Daoy (cell line): Measurements from ENCODE around the gene COA5. TPM values are rescaled to one million over a fixed set of nuclear protein-coding genes. Genes with fewer than 3 reads are reported as not detected.
A peak's percentile ranks its signal among the peaks of the same experiment; 100 is the strongest.
"Not testable (repeated sequence)": the region's sequence is repeated elsewhere in the genome, so short reads cannot be mapped to it uniquely, and the experiment has no call there.

Source experiments
- DNase-seq: peaks from one replicate; pipeline ENCODE4 v3.0.0-alpha.2; 2015; ENCODE audit warnings: low read depth
- total RNA-seq: library from RNA; depleted of rRNA; stranded (reverse); fragments of >200 nt; shearing (Covaris generic); gene quantifications from 2 replicates; pipeline ENCODE4 v1.2.3, GENCODE V29; 2014

COA5 gene
- total RNA-seq, 1 experiment from 2014 or later = 26.1 TPM

GRCh38 chr2:98606431-98606830, 1.9 kb downstream of the COA5 start:
- no peak for DNase-seq

- DNase-seq = no peak
These were observed 3.2 kb downstream of the COA5 start for GRCh38 chr2:98605076-98605475.

GRCh38 chr2:98604547-98604946, 3.8 kb downstream of the COA5 start:
- DNase-seq = no peak

GRCh38 chr2:98601532-98602132, 6.7 kb downstream of the COA5 start:
- peak; percentile 25 for DNase-seq

DNA sequence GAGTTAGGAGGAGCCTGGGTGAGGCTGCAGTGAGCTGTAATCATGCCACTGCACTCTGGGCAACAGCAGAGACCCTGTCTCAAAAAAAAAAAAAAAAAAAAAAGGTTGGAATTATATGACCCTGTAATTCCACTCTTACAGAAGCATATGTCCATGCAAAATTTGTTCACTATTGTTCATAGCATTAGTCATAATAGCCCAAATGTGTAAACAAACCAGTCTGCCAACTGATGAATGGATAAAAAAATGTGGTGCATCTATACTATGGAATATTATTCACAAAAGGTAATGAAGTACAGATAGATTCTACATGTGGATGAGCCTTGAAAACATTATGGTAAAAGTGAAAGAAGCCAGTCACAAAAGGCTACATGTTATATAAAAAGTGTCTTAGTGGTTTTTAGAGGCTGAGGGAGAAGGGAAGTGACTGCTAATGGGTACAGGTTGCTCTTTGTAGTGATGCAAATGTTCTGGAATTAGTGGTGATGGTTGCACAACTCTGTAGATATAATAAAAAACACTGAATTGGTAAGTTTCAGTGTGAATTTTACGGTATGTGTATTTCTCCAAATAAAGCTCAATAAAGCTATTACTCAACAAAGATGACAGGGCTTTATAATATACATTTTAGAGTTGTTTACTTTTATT, 9.4 kb downstream of the COA5 start:
- DNase-seq = no peak

DNA sequence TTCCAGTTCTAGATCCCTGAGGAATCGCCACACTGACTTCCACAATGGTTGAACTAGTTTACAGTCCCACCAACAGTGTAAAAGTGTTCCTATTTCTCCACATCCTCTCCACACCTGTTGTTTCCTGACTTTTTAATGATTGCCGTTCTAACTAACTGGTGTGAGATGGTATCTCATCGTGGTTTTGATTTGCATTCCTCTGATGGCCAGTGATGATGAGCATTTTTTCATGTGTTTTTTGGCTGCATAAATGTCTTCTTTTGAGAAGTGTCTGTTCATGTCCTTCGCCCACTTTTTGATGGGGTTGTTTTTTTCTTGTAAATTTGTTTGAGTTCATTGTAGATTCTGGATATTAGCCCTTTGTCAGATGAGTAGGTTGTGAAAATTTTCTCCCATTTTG, 13.6 kb downstream of the COA5 start:
- not testable (repeated sequence) for DNase-seq

- no peak for DNase-seq
These were observed 15.7 kb downstream of the COA5 start for GRCh38 chr2:98592565-98592964.

DNA sequence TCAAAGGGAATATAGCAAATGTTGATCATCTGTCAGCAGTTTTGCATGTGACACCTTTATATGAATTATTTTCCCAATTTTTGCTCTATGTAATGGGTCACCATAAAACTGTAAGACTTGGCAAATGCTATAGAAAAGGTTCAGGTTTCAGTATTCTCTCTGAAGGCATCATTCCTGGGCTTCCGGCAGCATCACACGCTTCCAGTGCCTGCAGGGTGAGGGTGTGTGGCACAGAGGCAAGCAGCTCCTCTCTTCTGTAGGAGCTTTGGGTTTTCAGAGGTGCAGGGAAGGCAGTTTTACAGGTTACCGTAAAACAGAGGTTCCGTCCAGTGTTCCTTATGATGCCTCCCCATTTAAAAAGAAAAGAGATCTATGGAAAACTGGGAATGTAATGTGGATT, 18.8 kb downstream of the COA5 start:
- no peak for DNase-seq

- DNase-seq = no peak
These were observed 19.4 kb downstream of the COA5 start for GRCh38 chr2:98588880-98589431.

DNA sequence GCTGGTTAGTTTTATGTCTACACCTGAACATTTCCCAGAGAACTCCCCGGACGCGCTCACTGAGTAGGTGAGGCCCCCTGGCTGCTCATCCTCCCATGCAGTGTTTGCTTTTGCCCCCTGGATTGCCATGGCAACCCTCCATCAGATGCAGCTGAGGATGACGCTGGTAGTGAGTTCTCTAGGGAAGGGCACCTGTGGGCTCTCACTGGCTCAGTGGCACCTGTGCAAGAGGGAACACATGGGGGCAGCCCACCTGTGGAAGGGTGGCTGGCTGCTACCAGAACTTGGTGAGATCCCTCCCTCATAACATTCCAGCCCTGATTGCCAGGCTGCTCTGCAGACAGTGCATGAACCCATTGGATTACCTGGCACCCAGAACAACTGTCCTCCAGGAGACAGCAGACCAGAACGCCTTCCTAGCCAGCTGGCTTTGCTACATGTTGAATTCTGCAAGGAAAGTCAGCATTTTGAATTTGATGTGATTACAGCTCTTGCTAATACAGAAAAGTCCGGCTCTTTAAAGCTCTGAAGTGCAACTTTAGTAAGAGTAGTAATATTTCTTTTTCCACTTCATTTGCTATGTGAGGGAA, 21.7 kb downstream of the COA5 start:
- DNase-seq = no peak

DNA sequence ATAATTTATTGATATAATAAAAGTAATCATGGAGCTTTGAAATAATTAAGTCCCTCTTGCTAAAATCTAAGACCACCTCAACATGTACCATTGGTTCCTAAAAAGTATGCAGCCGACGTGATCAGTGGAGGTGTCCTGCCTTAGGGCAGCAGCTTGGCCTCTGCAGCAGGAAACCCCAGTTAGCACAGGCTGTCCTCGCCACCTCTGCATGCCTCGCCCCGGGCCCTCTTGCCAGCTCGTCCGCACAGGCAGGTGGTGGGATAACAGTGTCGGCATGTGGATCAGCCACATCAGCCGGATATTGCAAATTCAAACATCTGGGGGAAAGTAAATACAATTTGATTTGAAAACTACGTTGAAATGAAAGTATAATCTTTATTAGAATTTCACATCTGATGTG, 22.9 kb downstream of the COA5 start:
- DNase-seq = no peak

- DNase-seq = no peak
These were observed 24.3 kb downstream of the COA5 start for GRCh38 chr2:98583816-98584618.

GRCh38 chr2:98583276-98583675, 25.0 kb downstream of the COA5 start:
- no peak for DNase-seq

DNA sequence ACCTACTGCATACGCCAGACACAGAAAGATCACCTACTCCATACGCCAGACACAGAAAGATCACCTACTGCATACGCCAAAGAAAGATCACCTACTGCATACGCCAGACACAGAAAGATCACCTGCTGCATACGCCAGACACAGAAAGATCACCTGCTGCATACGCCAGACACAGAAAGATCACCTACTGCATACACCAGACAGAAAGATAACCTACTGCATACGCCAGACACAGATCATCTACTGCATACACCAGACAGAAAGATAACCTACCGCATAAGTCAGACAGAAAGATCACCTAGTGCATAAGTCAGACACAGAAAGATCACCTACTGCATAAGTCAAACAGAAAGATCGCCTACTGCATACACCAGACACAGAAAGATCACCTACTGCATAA, 25.8 kb downstream of the COA5 start:
- no peak for DNase-seq

DNA sequence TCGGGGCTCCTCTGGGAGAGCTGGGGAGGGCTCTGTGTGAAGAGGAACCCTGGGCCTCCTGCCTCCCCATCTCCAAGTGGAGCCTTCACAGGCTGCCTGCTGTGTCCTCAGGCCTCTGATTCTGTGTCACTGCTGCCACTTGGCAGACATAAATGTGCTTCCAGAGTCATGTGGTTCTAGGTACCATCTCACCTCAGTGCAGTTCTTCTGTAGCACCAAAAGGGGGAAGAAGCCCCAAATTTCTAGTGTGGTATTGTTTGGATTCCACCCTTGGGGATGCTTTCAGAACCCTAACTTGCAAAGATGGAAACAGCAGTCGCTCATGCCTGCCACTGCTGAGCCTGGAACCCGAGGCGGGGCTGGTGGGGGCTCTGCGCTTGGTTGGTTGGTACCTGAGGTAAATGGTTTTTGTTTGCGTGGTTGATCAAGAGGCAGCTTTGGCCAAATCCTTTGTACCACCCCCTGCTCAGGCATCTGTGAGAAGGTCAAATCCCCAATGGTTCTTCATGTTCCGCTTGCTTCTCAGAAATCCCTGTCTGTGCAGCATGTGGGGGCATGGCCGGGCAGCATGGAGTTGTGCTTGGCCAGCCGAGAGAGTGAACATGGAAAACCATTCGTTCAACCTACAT, 27.5 kb downstream of the COA5 start:
- no peak for DNase-seq

DNA sequence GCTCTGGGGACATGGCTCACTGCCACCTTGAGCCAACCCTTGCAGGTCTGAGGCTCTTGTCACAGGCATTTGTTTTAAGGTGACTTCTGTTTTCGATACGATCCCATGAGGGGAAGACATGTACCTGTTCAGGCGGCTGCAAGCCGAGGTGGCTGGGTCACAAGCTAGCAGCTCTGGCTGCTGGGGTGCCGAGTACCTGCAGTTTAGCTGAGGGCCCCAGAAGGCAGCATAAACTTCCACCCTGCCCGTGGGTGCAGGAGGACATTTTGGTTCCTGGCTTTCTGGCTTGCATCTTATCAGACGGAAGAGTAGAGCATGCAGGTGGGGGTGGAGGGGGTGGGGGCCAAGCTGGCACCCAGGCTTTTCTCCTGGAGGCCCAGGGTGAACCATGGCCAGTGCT, 28.4 kb downstream of the COA5 start:
- no peak for DNase-seq

- DNase-seq = no peak
These were observed 30.1 kb downstream of the COA5 start for GRCh38 chr2:98578231-98578630.

DNA sequence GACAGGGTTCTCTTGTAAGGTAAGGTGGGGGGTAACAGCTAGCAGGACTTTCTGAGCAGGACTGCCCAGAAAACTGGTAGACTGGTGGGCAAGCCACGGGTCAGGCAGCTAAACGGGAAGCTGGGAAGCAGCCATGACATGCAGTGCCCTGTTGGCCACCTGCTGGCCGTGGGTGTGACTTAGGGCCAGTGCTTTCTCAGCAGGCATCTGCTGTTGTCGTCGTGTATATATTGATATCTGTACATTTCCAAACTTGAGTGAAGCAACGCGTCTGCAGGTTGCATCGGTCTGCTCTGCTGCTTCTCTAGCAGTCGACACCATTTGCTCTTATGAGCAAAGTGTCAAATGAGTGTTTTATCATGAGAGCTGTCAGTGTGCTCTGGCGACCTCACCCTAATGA, 31.0 kb downstream of the COA5 start:
- no peak for DNase-seq

GRCh38 chr2:98576666-98577312, 31.5 kb downstream of the COA5 start:
- DNase-seq = no peak

DNA sequence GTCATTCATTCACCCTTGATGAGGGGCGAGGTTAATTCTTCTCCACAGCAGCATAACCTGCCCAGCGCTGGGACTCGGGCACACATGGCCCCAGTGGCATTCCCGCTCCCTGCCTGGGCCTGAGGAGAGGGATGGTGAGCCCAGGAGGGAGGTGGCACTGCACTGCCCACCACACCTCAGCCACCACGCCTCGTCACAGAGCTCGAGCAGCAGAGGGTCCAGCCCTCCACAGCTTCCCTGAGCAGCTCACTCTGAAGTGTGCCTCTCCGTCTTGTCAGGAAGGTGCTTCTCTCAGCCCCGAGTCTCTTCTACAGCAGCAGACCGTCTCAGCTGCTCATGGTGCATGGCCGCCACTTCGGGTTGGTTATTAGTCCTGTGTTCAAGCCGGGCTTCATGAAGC, 34.9 kb downstream of the COA5 start:
- DNase-seq = no peak

DNA sequence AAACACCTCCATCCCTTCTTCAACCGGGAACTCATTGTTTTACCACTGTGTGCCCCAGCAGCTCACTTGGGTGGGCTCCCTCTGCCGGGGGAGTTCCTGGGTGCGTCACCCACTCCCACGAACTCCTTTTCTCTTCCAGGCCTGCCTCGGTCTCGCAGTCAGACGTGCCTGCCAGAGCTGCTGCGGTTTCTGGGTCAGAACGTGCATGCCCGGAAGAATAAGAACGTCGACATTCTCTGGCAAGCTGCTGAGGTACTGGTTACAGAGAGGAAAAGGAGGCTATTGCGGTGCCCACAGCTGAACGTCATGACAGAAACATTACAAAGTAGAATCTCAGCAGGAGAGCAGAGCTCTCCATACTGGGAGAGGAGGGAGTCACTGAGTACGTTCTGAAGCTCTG, 35.6 kb downstream of the COA5 start:
- no peak for DNase-seq
